Nephron progenitor cell (in vitro differentiated cells): ENCODE results near the gene FSTL4.

ENCODE experiments used
- DNase-seq: peaks from one replicate; pipeline ENCODE4 v3.0.0; 2021
- H3K27ac Mint-ChIP-seq: 2 replicates; pipeline ENCODE4 v1.8.0; 2021; ENCODE audit warnings: mild to moderate bottlenecking, moderate library complexity, mixed read lengths
- H3K27me3 Mint-ChIP-seq: 2 replicates; pipeline ENCODE4 v1.8.0; 2021; ENCODE audit warnings: mild to moderate bottlenecking, low read depth, mixed read lengths; ENCODE audit not compliant: poor library complexity
- H3K36me3 Mint-ChIP-seq: 2 replicates; pipeline ENCODE4 v1.8.0; 2021; ENCODE audit warnings: low read depth, mixed read lengths
- H3K4me1 Mint-ChIP-seq: 2 replicates; pipeline ENCODE4 v1.8.0; 2021; ENCODE audit warnings: mixed read lengths
- H3K4me3 Mint-ChIP-seq: 2 replicates; pipeline ENCODE4 v1.8.0; 2021; ENCODE audit warnings: mild to moderate bottlenecking, moderate library complexity, mixed read lengths
- H3K9me3 Mint-ChIP-seq: 2 replicates; pipeline ENCODE4 v1.8.0; 2021; ENCODE audit warnings: mild to moderate bottlenecking, moderate library complexity, mixed read lengths
- CTCF ChIP-seq: fragments of 200-600 bp; sonication (generic); IDR thresholded peaks from 2 replicates; pipeline ENCODE4 v1.5.0; 2021; ENCODE audit warnings: antibody characterized with exemption

Gene FSTL4

GRCh38 chr5:133618141-133618540, 5.8 kb upstream of the FSTL4 start:
- Mint-ChIP-seq H3K27ac (no peak overlapping the region), H3K27me3 (peaks cover 66% of the 10 kb centered on the region), H3K36me3 (no peaks in the 10 kb centered on the region), H3K4me3 (no peak overlapping the region), H3K9me3 (peaks cover 3% of the 10 kb centered on the region), H3K4me1 (peaks cover under 1% of the 10 kb centered on the region)
- no peak for DNase-seq
- TF ChIP-seq CTCF = no peak

- no peak overlapping the region for H3K27ac Mint-ChIP-seq
- no peaks in the 10 kb centered on the region for H3K9me3 Mint-ChIP-seq
- peak overlapping the region; percentile 75 for H3K4me3 Mint-ChIP-seq
- H3K27me3 Mint-ChIP-seq = peaks cover 86% of the 10 kb centered on the region
- H3K4me1 Mint-ChIP-seq = peaks cover 15% of the 10 kb centered on the region
- no peak for DNase-seq
- H3K36me3 Mint-ChIP-seq = no peaks in the 10 kb centered on the region
- TF ChIP-seq CTCF = no peak
Measured at GRCh38 chr5:133613743-133614142, 1.4 kb upstream of the FSTL4 start.

GRCh38 chr5:133613184-133613583, 843 bp upstream of the FSTL4 start:
- Mint-ChIP-seq H3K4me1 (peaks cover 15% of the 10 kb centered on the region), H3K4me3 (peak overlapping the region; percentile 75), H3K27me3 (peaks cover 88% of the 10 kb centered on the region), H3K9me3 (no peaks in the 10 kb centered on the region), H3K36me3 (no peaks in the 10 kb centered on the region), H3K27ac (no peak overlapping the region)
- no peak for DNase-seq
- TF ChIP-seq CTCF = no peak

- H3K27ac Mint-ChIP-seq = no peak overlapping the region
- no peak for TF ChIP-seq CTCF
- H3K4me1 Mint-ChIP-seq = peaks cover 15% of the 10 kb centered on the region
- H3K36me3 Mint-ChIP-seq = no peaks in the 10 kb centered on the region
- H3K27me3 Mint-ChIP-seq = peaks cover 92% of the 10 kb centered on the region
- peak; percentile 39 for DNase-seq
- H3K4me3 Mint-ChIP-seq = peak overlapping the region; percentile 73
- no peaks in the 10 kb centered on the region for H3K9me3 Mint-ChIP-seq
Measured at GRCh38 chr5:133611357-133612248, 738 bp downstream of the FSTL4 start.

- Mint-ChIP-seq H3K36me3 (no peaks in the 10 kb centered on the region), H3K4me1 (peaks cover 15% of the 10 kb centered on the region), H3K27ac (no peak overlapping the region), H3K4me3 (peak overlapping the region; percentile 73), H3K9me3 (no peaks in the 10 kb centered on the region), H3K27me3 (peaks cover 92% of the 10 kb centered on the region)
- peak; percentile 88 for DNase-seq
- peak; percentile 39 for TF ChIP-seq CTCF
Measured at GRCh38 chr5:133610489-133611356, 1.6 kb downstream of the FSTL4 start.
